SJSA1 (cell line): ENCODE measurements around the gene DEAF1. TPM values are rescaled to one million over a fixed set of nuclear protein-coding genes. Genes with fewer than 3 reads are reported as not detected.
"Not testable (repeated sequence)": the region's sequence is repeated elsewhere in the genome, so short reads cannot be mapped to it uniquely, and the experiment has no call there.

Experiments used
- DNase-seq, 2 experiments: peaks; one replicate each; pipeline ENCODE4 v3.0.0-alpha.2; 2015 to 2020; ENCODE audit warnings: low spot score in 2 of 2, low read depth in 1 of 2
- H3K27ac ChIP-seq: fragments of 250-450 bp; sonication (Bioruptor Pico); 2 replicates; pipeline ENCODE4 v1.5.1; 2020; ENCODE audit warnings: mild to moderate bottlenecking, moderate library complexity
- H3K27me3 ChIP-seq: fragments of 250-450 bp; sonication (Bioruptor Pico); replicated peaks from 2 replicates; pipeline ENCODE4 v1.5.1; 2020; ENCODE audit warnings: mild to moderate bottlenecking, moderate library complexity
- H3K36me3 ChIP-seq: fragments of 250-450 bp; sonication (Bioruptor Pico); 2 replicates; pipeline ENCODE4 v1.5.1; 2020; ENCODE audit warnings: mild to moderate bottlenecking
- H3K4me1 ChIP-seq: fragments of 250-450 bp; sonication (Bioruptor Pico); replicated peaks from 2 replicates; pipeline ENCODE4 v1.6.1; 2021; ENCODE audit warnings: mild to moderate bottlenecking
- H3K4me3 ChIP-seq: fragments of 250-450 bp; sonication (Bioruptor Pico); 2 replicates; pipeline ENCODE4 v1.5.1; 2020; ENCODE audit warnings: mild to moderate bottlenecking
- H3K9me3 ChIP-seq: fragments of 250-450 bp; sonication (Bioruptor Pico); replicated peaks from 2 replicates; pipeline ENCODE4 v1.5.1; 2020; ENCODE audit warnings: mild to moderate bottlenecking
- total RNA-seq: library from RNA; depleted of rRNA; stranded (reverse); fragments of >200 nt; shearing (Covaris generic); gene quantifications from 2 replicates; pipeline ENCODE4 v1.2.3, GENCODE V29; 2014; rRNA removed

The DEAF1 gene, protein sequence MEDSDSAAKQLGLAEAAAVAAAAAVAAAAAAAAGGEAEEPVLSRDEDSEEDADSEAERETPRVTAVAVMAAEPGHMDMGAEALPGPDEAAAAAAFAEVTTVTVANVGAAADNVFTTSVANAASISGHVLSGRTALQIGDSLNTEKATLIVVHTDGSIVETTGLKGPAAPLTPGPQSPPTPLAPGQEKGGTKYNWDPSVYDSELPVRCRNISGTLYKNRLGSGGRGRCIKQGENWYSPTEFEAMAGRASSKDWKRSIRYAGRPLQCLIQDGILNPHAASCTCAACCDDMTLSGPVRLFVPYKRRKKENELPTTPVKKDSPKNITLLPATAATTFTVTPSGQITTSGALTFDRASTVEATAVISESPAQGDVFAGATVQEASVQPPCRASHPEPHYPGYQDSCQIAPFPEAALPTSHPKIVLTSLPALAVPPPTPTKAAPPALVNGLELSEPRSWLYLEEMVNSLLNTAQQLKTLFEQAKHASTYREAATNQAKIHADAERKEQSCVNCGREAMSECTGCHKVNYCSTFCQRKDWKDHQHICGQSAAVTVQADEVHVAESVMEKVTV
- 4.4 and 8.0 TPM in 2 replicates for total RNA-seq

DNA sequence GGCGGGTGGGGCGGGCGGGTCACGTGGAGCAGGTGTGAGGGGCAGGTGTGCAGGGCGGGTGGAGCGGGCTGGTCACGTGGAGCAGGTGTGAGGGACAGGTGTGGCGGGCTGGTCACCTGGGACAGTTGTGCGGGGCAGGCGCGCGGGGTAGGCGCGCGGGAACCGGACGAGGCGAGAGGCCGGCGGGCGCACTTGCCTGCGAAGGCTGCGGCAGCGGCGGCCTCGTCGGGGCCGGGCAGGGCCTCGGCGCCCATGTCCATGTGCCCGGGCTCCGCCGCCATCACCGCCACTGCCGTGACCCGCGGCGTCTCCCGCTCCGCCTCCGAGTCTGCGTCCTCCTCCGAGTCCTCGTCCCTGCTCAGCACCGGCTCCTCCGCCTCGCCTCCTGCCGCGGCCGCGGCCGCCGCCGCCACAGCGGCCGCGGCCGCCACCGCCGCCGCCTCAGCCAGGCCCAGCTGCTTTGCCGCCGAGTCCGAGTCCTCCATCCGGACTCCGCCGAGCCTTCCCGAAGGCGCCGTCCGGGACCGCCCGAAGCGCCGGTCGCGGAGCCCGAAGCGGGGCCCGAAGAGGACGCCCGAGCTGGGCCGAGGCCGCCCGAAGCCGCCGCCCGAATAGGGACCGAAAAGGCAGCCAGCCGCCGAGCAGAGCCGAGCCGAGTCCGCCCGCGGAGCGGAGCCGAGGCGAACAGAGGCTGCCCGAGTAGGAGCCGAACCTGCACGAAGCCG is at the start of gene DEAF1:
TSS of gene DEAF1 (minus strand) at position 660 of the 725 bp plus-strand sequence. CDS start at position 485, 175 bp downstream.
- Histone ChIP-seq H3K27me3 (no peaks in the 10 kb centered on the region), H3K27ac (peak within 1 kb of the TSS; percentile 97), H3K9me3 (no peaks in the 10 kb centered on the region), H3K4me1 (peaks cover 7% of the 10 kb centered on the region), H3K36me3 (no peaks in the 10 kb centered on the region), H3K4me3 (peak within 1 kb of the TSS; percentile 61)
- DNase-seq: peak in 1 of 2 experiments; percentile 93

DNA sequence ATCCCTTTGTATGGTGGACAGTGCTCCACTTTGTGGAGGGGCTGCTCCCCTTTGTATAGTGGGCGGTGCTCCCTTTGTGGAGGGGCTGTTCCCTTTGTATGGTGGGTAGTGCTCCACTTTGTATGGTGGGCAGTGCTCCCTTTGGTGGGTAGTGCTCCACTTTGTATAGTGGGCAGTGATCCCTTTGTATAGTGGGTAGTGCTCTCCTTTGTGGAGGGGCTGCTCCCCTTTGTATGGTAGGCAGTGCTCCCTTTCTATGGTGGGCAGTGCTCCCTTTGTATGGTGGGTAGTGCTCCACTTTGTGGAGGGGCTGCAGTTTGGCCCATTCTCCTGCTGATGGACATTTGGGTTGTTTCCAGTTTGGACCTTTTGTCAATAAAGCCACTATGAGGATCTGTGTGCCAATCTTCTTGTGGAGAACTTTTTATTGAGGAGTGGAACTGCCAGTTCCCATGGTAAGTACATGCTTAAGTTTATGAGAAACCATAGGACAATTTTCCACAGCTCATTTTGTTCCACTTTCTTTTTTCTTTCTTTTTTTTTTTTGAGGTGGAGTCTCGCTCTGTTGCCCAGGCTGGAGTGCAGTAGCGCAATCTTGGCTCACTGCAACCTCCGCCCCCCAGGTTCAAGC is 47.7 kb upstream of the DEAF1 start:
- H3K9me3 ChIP-seq: no peaks in the 10 kb centered on the region
- no peaks in the 10 kb centered on the region for H3K36me3 ChIP-seq
- no peak overlapping the region for H3K4me3 ChIP-seq
- H3K27me3 ChIP-seq: no peaks in the 10 kb centered on the region
- no peak for DNase-seq
- H3K4me1 ChIP-seq: peaks cover 7% of the 10 kb centered on the region
- no peak overlapping the region for H3K27ac ChIP-seq

DNA sequence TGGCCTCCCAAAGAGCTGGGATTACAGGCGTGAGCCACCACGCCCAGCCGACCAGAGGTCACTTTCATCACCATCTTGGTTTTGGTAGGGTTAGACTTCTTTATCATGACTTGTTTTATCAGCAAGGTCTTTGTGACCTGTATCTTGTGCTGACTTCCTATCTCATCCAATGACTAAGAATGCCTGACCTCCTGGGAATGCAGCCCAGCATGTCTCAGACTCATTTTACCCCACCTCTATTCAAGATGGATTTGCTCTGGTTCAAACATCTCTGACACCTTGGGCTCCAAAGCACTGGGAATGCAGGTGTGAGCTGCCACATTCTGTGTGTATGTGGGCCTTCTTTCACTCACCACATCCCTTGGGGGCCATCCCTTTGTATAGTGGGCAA is 47.1 kb upstream of the DEAF1 start:
- Histone ChIP-seq H3K27ac (no peak overlapping the region), H3K9me3 (no peaks in the 10 kb centered on the region), H3K27me3 (no peaks in the 10 kb centered on the region), H3K36me3 (no peaks in the 10 kb centered on the region), H3K4me1 (peaks cover 5% of the 10 kb centered on the region; the same call in 1 of the 2 replicates), H3K4me3 (no peak overlapping the region)
- DNase-seq: no peak

DNA sequence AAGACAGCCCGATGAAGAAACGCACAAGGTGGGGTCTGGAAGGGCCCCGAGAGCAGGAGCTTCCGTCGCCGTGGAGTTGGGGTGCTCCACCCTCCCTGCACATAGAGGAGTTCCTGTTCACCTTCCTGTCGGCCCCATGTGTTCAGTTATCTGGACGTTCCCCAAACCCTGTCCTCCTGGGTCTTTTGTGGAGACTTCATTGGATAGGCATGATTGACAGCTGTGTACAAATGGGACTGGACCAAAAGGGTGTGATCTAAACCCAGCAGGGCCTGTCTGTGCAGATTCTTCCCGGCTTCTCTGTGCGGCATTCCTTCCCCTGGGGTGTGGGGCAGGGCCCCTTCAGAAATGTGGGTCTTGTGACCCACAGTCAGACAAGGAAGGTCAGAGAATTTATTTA is 42.9 kb upstream of the DEAF1 start:
- DNase-seq, H3K4me1 ChIP-seq, H3K36me3 ChIP-seq, H3K4me3 ChIP-seq, H3K9me3 ChIP-seq, H3K27me3 ChIP-seq, H3K27ac ChIP-seq: not testable (repeated sequence)

DNA sequence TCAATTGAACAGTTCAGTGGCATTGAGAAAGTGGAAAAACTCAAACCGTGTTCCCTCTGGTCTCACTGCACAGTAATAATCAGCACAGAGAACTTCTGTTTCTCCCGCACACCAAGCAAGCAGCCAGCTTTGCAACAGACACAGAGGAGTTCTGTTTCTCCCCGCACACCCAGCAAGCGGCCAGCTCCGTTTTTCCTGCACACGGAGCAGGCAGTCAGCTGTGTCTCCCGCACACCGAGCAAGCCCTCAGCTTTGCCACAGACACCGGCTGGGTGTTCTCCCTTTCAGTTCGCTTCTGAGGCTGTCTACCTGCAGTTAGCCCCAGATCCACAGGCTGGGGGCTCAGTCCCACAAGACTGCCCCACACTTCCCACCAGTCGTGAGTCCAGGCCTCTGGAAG is 42.3 kb upstream of the DEAF1 start:
- H3K9me3 ChIP-seq: no peaks in the 10 kb centered on the region
- no peak overlapping the region for H3K4me3 ChIP-seq
- DNase-seq: no peak
- H3K4me1 ChIP-seq: no peaks in the 10 kb centered on the region
- H3K27me3 ChIP-seq: no peaks in the 10 kb centered on the region
- no peak overlapping the region for H3K27ac ChIP-seq
- no peaks in the 10 kb centered on the region for H3K36me3 ChIP-seq

DNA sequence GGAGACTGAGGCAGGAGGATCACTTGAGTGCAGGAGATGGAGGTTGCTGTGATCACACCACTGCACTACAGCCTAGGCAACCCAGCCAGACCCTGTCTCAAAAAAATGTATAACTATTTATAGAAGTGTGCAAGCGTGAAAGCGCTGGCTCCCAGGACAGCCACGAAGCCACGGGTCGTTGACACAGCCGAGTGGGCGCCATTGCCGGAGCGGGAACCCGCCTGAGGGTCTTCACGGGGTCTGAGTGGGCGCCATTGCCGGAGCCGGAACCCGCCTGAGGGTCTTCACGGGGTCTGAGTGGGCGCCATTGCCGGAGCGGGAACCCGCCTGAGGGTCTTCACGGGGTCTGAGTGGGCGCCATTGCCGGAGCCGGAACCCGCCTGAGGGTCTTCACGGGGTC is 39.5 kb upstream of the DEAF1 start:
- not testable (repeated sequence) for DNase-seq, H3K4me3 ChIP-seq, H3K27me3 ChIP-seq, H3K27ac ChIP-seq, H3K9me3 ChIP-seq, H3K4me1 ChIP-seq, H3K36me3 ChIP-seq

DNA sequence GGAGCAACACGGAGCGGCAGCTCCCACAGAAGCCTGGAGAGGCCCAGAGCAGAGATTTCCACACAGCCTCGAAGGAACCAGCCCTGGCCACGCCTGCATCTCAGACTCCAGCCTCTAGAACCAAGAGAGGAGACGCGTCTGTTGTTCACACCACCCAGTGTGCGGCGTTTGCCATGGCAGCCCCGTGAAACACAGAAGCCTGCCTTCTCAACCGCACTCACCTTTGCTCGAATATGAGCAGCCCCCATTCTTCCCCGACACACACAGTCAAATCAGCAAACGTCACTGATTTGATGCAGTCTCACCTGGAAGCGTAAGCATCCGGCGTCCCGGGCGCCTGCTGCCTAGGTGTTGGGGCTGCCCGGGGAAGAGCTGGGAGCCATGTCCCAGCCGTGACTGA is 38.0 kb upstream of the DEAF1 start:
- Histone ChIP-seq H3K36me3 (no peaks in the 10 kb centered on the region), H3K27me3 (no peaks in the 10 kb centered on the region), H3K4me3 (no peak overlapping the region), H3K9me3 (no peaks in the 10 kb centered on the region), H3K27ac (no peak overlapping the region), H3K4me1 (no peaks in the 10 kb centered on the region)
- no peak for DNase-seq

DNA sequence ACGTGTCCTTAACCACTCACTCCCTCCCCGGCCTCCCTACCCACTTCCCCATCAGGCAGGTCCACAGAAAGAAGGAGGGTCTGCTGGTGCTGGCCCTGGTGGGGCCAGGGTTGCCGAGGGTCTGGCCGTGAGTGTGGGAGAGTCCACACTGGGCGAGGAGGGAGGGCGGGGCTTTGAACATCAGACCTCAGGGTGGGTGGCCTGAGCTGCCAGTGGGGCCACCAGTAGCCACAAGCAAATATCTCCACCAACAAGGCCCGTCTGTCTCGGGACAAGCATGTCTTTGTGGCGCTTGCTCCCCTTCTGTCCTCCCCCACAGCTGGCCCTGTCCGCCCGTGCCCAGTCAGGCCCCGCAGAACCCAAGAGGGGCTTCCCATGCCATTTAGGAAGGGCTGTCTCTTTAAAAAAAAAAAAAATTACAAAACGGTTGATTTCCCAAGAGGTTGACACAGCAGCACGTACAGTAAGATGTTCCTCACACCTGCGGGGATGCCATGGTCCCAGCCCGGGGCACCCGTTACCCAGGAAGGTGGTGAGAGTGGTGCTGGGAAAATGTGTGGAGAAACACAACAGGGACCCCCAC is 34.6 kb upstream of the DEAF1 start:
- H3K36me3 ChIP-seq: no peaks in the 10 kb centered on the region
- H3K27ac ChIP-seq: no peak overlapping the region
- DNase-seq: no peak
- H3K27me3 ChIP-seq: no peaks in the 10 kb centered on the region; the same call in 1 of the 2 replicates
- no peak overlapping the region for H3K4me3 ChIP-seq
- no peaks in the 10 kb centered on the region for H3K9me3 ChIP-seq
- H3K4me1 ChIP-seq: no peaks in the 10 kb centered on the region

DNA sequence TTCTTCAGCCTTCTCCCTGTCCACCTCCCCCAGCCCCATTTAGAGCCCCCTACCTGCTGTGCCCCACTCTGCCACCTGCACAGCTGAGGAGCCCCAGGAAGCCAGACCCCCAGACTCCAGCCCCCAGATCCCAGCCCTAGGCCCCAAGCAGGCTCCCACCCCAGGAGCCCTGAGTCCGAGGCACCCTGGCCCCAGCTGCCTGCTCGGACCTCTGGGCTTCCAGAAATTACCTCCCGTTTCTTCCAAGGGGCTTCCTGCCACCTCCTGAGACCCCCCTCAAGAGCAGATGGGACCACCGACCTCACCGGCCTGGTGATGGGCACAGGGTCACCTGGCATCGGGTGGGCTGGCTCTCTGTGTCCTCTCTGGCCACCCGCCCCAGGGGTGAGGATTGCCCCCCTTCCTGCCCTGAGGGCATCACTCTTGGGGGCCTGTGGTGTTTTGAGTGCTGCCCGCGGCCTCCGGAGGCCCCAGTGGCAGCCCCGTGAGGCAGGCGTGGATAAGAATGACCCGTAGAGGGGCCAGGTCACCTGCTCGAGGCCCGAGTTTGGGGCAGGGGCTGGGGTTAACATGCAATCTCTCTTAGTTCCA is 34.0 kb upstream of the DEAF1 start:
- Histone ChIP-seq H3K27ac (no peak overlapping the region), H3K27me3 (no peaks in the 10 kb centered on the region; the same call in 1 of the 2 replicates), H3K9me3 (no peaks in the 10 kb centered on the region), H3K4me3 (no peak overlapping the region), H3K4me1 (no peaks in the 10 kb centered on the region), H3K36me3 (no peaks in the 10 kb centered on the region)
- no peak for DNase-seq

DNA sequence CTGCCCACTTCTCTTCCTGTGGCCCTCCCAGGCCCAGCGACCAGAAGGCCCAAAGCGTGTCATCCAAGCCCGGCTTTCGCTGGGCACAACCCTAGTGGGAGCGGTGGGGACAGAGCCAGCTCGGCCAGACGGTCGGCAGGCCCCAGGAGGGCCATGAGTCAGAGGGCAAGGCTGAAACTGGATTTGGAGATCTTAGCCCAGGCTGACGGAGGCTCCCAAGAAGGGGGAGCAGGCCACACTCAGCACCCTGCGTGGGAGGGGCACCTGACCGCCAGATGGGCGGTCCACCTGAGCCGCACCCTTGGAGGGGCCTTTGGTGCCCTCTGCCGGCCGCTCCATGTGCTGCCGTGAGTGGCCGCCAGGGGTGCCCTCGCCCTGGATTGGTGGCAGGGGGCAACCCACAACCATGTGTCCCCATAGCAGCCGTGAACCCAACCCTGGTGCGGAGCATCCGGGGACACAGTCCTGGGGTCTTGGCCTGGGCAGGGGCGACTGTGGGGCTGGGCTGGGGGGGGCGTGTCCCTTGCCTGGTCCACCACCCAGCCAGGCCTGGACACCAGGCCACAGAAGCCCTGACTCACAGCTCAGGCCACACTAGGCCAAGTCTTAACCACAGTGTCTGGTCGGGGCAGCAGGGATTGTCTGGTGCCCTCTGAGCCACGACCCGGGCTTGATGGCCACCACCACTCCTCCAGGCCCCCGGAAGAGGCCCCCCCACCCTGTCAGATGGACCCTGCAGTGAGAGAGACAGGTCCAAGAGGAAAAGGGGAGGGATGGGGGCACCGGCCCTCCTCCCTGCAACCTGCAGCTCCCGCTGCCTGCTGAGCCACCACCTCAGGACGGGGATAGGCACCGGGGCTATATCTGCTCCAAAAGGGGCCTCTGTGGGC is 33.1 kb upstream of the DEAF1 start:
- Histone ChIP-seq H3K4me3 (no peak overlapping the region), H3K27ac (no peak overlapping the region)
- peak; percentile 54 to 63 for DNase-seq

DNA sequence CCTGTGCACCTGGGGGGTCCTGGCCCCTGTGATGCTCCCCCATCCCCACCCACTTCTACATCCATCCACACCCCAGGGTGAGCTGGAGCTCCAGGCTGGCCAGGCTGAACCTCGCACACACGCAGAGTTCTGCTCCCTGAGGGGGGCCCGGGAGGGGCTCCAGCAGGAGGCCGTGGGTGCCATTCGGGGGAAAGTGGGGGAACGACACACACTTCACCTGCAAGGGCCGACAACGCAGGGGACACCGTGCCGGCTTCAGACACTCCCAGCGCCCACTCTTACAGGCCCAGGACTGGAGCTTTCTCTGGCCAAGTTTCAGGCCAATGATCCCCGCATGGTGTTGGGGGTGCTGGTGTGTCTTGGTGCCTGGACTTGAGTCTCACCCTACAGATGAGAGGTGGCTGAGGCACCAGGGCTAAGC is 32.3 kb upstream of the DEAF1 start:
- Histone ChIP-seq H3K27ac (no peak overlapping the region), H3K36me3 (no peaks in the 10 kb centered on the region), H3K27me3 (no peaks in the 10 kb centered on the region; the same call in 1 of the 2 replicates), H3K4me1 (no peaks in the 10 kb centered on the region), H3K4me3 (no peak overlapping the region), H3K9me3 (no peaks in the 10 kb centered on the region)
- no peak for DNase-seq

More for the DNA sequence above, 33.1 kb upstream of the DEAF1 start:
- no peaks in the 10 kb centered on the region; the same call in 1 of the 2 replicates for H3K27me3 ChIP-seq
- no peaks in the 10 kb centered on the region for H3K4me1 ChIP-seq
- no peaks in the 10 kb centered on the region for H3K9me3 ChIP-seq
- H3K36me3 ChIP-seq: no peaks in the 10 kb centered on the region
